HepG2 (cell line): Measurements from ENCODE around the gene OTUB2. TPM values are rescaled to one million over a fixed set of nuclear protein-coding genes. Genes with fewer than 3 reads are reported as not detected.

Experiments used
- ATF6 ChIP-seq: sonication (generic); formaldehyde crosslinking; conservative IDR thresholded peaks from 2 replicates; pipeline ENCODE4 v1.4.0; 2020; ENCODE audit warnings: missing genetic modification reagents
- GLI4 ChIP-seq: sonication (generic); formaldehyde crosslinking; IDR thresholded peaks from 2 replicates; pipeline ENCODE4 v1.5.1; 2020; ENCODE audit warnings: missing genetic modification reagents, mild to moderate bottlenecking, moderate library complexity, borderline replicate concordance
- HOXA3 ChIP-seq: sonication (generic); formaldehyde crosslinking; IDR thresholded peaks from 2 replicates; pipeline ENCODE4 v1.5.0; 2020; ENCODE audit warnings: missing genetic modification reagents
- KDM2A ChIP-seq: sonication (generic); formaldehyde crosslinking; IDR thresholded peaks from 2 replicates; pipeline ENCODE4 v1.4.0; 2020; ENCODE audit warnings: low read depth, missing genetic modification reagents, borderline replicate concordance
- KDM6A ChIP-seq: IDR thresholded peaks from 2 replicates; pipeline ENCODE4 v1.6.1; 2016; ENCODE audit warnings: low read depth
- NRL ChIP-seq: sonication (generic); formaldehyde crosslinking; IDR thresholded peaks from 2 replicates; pipeline ENCODE4 v1.5.0; 2020; ENCODE audit warnings: missing genetic modification reagents, mild to moderate bottlenecking, moderate library complexity, borderline replicate concordance
- RXRA ChIP-seq: sonication (generic); formaldehyde crosslinking; IDR thresholded peaks from 2 replicates; pipeline ENCODE4 v1.5.1; 2020; ENCODE audit warnings: missing genetic modification reagents
- SSRP1 ChIP-seq: IDR thresholded peaks from 2 replicates; pipeline ENCODE4 v1.6.1; 2016; ENCODE audit warnings: control low read depth
- TEAD2 ChIP-seq: sonication (generic); formaldehyde crosslinking; IDR thresholded peaks from 2 replicates; pipeline ENCODE4 v1.9.0; 2021; ENCODE audit warnings: missing genetic modification reagents
- TFDP1 ChIP-seq: IDR thresholded peaks from 2 replicates; pipeline ENCODE4 v1.6.1; 2016; ENCODE audit warnings: missing compliant biosample characterization, missing genetic modification reagents, borderline replicate concordance
- ZBTB3 ChIP-seq: sonication (generic); formaldehyde crosslinking; IDR thresholded peaks from 2 replicates; pipeline ENCODE4 v1.4.0; 2020; ENCODE audit warnings: low read depth, mild to moderate bottlenecking, moderate library complexity, missing genetic modification reagents, borderline replicate concordance
- ZKSCAN1 ChIP-seq: fragments of 150-350 bp; IDR thresholded peaks from 2 replicates; pipeline ENCODE4 v1.6.1; 2014; ENCODE audit warnings: low read length
- ZNF235 ChIP-seq: sonication (generic); formaldehyde crosslinking; IDR thresholded peaks from 2 replicates; pipeline ENCODE4 v1.8.1; 2023; ENCODE audit warnings: mild to moderate bottlenecking, missing genetic modification reagents, borderline replicate concordance
- ZNF256 ChIP-seq: sonication (generic); formaldehyde crosslinking; conservative IDR thresholded peaks from 2 replicates; pipeline ENCODE4 v1.4.0; 2020; ENCODE audit warnings: missing genetic modification reagents
- ZNF30 ChIP-seq: sonication (generic); formaldehyde crosslinking; IDR thresholded peaks from 2 replicates; pipeline ENCODE4 v1.5.0; 2020; ENCODE audit warnings: mild to moderate bottlenecking, missing genetic modification reagents
- ZNF343 ChIP-seq: sonication (generic); formaldehyde crosslinking; IDR thresholded peaks from 2 replicates; pipeline ENCODE4 v1.4.0; 2020; ENCODE audit warnings: mild to moderate bottlenecking, missing genetic modification reagents
- ZNF451 ChIP-seq: sonication (generic); formaldehyde crosslinking; IDR thresholded peaks from 2 replicates; pipeline ENCODE4 v1.5.0; 2020; ENCODE audit warnings: mild to moderate bottlenecking, missing genetic modification reagents
- ZNF678 ChIP-seq: sonication (generic); formaldehyde crosslinking; IDR thresholded peaks from 2 replicates; pipeline ENCODE4 v1.4.0; 2020; ENCODE audit warnings: mild to moderate bottlenecking, missing genetic modification reagents
- polyA plus RNA-seq, 8 experiments: library from polyadenylated mRNA; depleted of rRNA in 3 of 8; stranded (reverse) in 7 of 8; unstranded in 1 of 8; fragments of >200 nt; fragmentation: Illumina TruSeq in 4 of 8; extraction: Trizol in 4 of 8; gene quantifications; 2 replicates each; pipeline versions ENCODE4 v1.2.1 to v1.2.3, GENCODE V29; 2011 to 2016; ENCODE audit warnings: low read depth in 4 of 8, missing spikeins in 1 of 8, mixed read lengths in 1 of 8; ENCODE audit not compliant: insufficient read depth in 1 of 8
- total RNA-seq, 5 experiments: library from RNA; depleted of rRNA; stranded (reverse); fragments of >200 nt; fragmentation: Illumina TruSeq; extraction: Trizol; gene quantifications; 2 replicates each; pipeline ENCODE4 v1.2.3, GENCODE V29; 2016; ENCODE audit warnings: low read depth in 1 of 5
- TF ChIP-seq, protein P1 (sequence below): sonication (generic); formaldehyde crosslinking; IDR thresholded peaks from 2 replicates; pipeline ENCODE4 v1.4.0; 2020; ENCODE audit warnings: low read depth, mild to moderate bottlenecking, missing genetic modification reagents

OTUB2 gene
- total and polyA plus RNA-seq, 2 of the 13 experiments (the other 11 are each of a cell fraction or from before 2014, with no cell fraction given), result 2.2 to 2.4 TPM

- TF ChIP-seq ZNF343 (no peak), ZKSCAN1 (no peak), KDM2A (CRISPR knock-in tag) (peak; percentile 48; the same call in 1 of the 2 replicates), ZBTB3 (CRISPR knock-in tag) (no peak), KDM6A (no peak), ZNF235 (CRISPR knock-in tag) (no peak), ZNF256 (CRISPR knock-in tag) (no peak), RXRA (CRISPR knock-in tag) (no peak; the same call in 1 of the 2 replicates), ZNF678 (no peak), ATF6 (CRISPR knock-in tag) (no peak), TFDP1 (peak; percentile 94; the same call in 1 of the 2 replicates), TEAD2 (CRISPR knock-in tag) (no peak), ZNF30 (CRISPR knock-in tag) (0 out of 2 replicates have a peak, but pooled peaks have one; percentile 11), ZNF451 (no peak), NRL (CRISPR knock-in tag) (peak; percentile 90), GLI4 (no peak), HOXA3 (CRISPR knock-in tag) (peak; percentile 67), SSRP1 (no peak)
- TF ChIP-seq, protein P1, sequence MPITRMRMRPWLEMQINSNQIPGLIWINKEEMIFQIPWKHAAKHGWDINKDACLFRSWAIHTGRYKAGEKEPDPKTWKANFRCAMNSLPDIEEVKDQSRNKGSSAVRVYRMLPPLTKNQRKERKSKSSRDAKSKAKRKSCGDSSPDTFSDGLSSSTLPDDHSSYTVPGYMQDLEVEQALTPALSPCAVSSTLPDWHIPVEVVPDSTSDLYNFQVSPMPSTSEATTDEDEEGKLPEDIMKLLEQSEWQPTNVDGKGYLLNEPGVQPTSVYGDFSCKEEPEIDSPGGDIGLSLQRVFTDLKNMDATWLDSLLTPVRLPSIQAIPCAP (CRISPR knock-in tag), result 0 out of 2 replicates have a peak, but pooled peaks have one; percentile 12
These were observed 54.7 kb downstream of the OTUB2 start, which contains the start of the genes DDX24 and IFI27L1 (continued) for GRCh38 chr14:94080621-94081385.
